Nephron progenitor cell (in vitro differentiated cells): ENCODE measurements around the gene ACTG2.

ENCODE experiments used
- DNase-seq: peaks from one replicate; pipeline ENCODE4 v3.0.0; 2021
- H3K27ac Mint-ChIP-seq: 2 replicates; pipeline ENCODE4 v1.8.0; 2021; ENCODE audit warnings: mild to moderate bottlenecking, moderate library complexity, mixed read lengths
- H3K27me3 Mint-ChIP-seq: 2 replicates; pipeline ENCODE4 v1.8.0; 2021; ENCODE audit warnings: mild to moderate bottlenecking, low read depth, mixed read lengths; ENCODE audit not compliant: poor library complexity
- H3K36me3 Mint-ChIP-seq: 2 replicates; pipeline ENCODE4 v1.8.0; 2021; ENCODE audit warnings: low read depth, mixed read lengths
- H3K4me1 Mint-ChIP-seq: 2 replicates; pipeline ENCODE4 v1.8.0; 2021; ENCODE audit warnings: mixed read lengths
- H3K4me3 Mint-ChIP-seq: 2 replicates; pipeline ENCODE4 v1.8.0; 2021; ENCODE audit warnings: mild to moderate bottlenecking, moderate library complexity, mixed read lengths
- H3K9me3 Mint-ChIP-seq: 2 replicates; pipeline ENCODE4 v1.8.0; 2021; ENCODE audit warnings: mild to moderate bottlenecking, moderate library complexity, mixed read lengths
- CTCF ChIP-seq: fragments of 200-600 bp; sonication (generic); IDR thresholded peaks from 2 replicates; pipeline ENCODE4 v1.5.0; 2021; ENCODE audit warnings: antibody characterized with exemption

The ACTG2 gene

DNA sequence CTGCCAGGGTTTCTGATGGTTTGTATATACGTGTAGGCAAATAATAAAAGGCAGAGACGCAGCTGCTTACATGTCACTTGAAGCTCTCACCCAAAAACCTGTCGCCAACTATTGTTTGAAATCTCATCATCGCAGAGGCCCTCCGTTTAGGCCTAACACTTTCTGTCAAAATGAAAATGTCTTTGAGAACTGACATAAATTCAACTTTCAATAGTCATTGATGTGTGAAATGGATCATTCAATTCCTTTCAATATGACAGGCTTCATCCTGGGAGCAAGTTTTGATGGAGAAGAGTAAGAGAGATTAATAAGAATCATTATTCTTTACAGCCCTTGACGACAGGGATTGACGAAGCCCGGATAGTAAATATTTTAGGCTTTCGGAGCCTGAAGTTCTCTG lies 2.7 kb downstream of the ACTG2 start:
- no peak for DNase-seq
- Mint-ChIP-seq H3K27me3 (peaks cover 10% of the 10 kb centered on the region), H3K4me1 (peaks cover 5% of the 10 kb centered on the region), H3K36me3 (no peaks in the 10 kb centered on the region), H3K9me3 (no peaks in the 10 kb centered on the region), H3K4me3 (no peak overlapping the region), H3K27ac (no peak overlapping the region)
- TF ChIP-seq CTCF, result no peak

DNA sequence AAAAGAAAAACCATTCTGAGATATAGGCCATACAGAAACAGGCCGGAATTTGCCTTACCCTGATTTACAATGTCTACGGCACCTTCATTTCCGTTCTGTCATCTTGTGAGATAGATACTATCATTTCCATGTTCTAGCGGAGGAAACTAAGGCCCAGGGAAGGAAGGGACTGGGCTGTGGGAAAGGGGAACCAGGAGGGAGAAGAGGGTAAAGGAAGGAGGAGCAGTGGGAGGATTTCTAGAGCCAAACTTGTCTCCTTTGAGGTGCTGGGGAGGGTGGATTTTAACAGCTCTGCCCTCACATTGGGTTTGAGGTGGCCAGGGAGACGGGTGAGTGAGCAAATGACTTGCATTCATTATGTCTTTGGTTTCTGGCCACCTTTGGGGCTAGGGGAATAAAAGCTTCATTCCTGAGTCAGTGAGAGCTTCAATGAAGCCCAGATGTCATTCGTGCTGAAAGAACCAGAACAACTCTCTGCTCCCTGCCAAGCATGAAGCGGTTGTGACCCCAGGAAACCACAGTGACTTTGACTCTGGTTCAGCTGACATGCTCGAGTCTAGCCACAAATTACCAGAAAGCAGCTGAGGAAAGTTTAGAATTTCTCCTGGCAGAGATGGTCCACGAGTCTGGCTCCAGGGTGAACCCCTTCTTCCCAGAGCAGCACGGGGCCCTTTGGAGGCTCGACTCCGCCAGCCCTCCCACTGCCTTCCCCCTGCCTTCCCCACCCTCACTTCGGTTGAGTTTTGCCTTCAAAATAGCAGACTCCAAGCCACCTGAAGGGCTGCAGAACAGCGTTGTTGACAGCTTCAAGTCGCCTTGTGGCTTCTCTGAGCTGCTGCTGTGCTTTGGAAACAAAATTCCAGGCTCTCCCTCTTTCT lies 3.8 kb downstream of the ACTG2 start:
- no peaks in the 10 kb centered on the region for H3K9me3 Mint-ChIP-seq
- TF ChIP-seq CTCF, result no peak
- H3K4me3 Mint-ChIP-seq, result no peak overlapping the region
- H3K4me1 Mint-ChIP-seq, result peaks cover 5% of the 10 kb centered on the region
- no peaks in the 10 kb centered on the region for H3K36me3 Mint-ChIP-seq
- peaks cover 13% of the 10 kb centered on the region for H3K27me3 Mint-ChIP-seq
- H3K27ac Mint-ChIP-seq, result no peak overlapping the region
- DNase-seq, result no peak

DNA sequence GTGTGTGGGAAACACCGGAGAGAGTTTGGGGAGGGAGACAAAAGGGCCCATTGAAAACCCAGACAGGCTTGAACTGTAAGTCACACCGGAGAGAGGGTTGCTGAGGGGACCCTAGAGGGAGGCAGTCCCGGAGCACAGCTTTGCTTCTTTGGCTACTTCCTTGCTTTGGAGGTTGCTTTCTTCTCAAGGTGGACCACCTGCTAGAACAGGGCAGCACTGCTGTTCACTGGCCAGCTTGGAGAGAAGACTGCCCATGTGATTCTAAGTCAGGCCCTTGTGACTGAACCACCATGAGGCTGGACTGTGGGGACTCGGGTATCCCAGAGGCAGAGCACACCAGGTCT lies 4.4 kb downstream of the ACTG2 start:
- DNase-seq, result no peak
- TF ChIP-seq CTCF, result no peak
- H3K4me3 Mint-ChIP-seq, result no peak overlapping the region
- H3K4me1 Mint-ChIP-seq, result peaks cover 5% of the 10 kb centered on the region
- no peaks in the 10 kb centered on the region for H3K9me3 Mint-ChIP-seq
- H3K27me3 Mint-ChIP-seq, result peaks cover 8% of the 10 kb centered on the region
- no peak overlapping the region for H3K27ac Mint-ChIP-seq
- H3K36me3 Mint-ChIP-seq, result no peaks in the 10 kb centered on the region

GRCh38 chr2:73897934-73898333 lies 5.1 kb downstream of the ACTG2 start:
- DNase-seq, result no peak
- no peaks in the 10 kb centered on the region for H3K9me3 Mint-ChIP-seq
- no peaks in the 10 kb centered on the region for H3K36me3 Mint-ChIP-seq
- no peak overlapping the region for H3K4me3 Mint-ChIP-seq
- peaks cover 5% of the 10 kb centered on the region for H3K4me1 Mint-ChIP-seq
- TF ChIP-seq CTCF, result no peak
- no peak overlapping the region for H3K27ac Mint-ChIP-seq
- H3K27me3 Mint-ChIP-seq, result peaks cover 8% of the 10 kb centered on the region

GRCh38 chr2:73899801-73900336 lies 7.1 kb downstream of the ACTG2 start:
- Mint-ChIP-seq H3K36me3 (no peaks in the 10 kb centered on the region), H3K27ac (no peak overlapping the region), H3K9me3 (no peaks in the 10 kb centered on the region), H3K27me3 (peaks cover 9% of the 10 kb centered on the region), H3K4me3 (no peak overlapping the region), H3K4me1 (peaks cover 5% of the 10 kb centered on the region)
- DNase-seq, result no peak
- TF ChIP-seq CTCF, result no peak

DNA sequence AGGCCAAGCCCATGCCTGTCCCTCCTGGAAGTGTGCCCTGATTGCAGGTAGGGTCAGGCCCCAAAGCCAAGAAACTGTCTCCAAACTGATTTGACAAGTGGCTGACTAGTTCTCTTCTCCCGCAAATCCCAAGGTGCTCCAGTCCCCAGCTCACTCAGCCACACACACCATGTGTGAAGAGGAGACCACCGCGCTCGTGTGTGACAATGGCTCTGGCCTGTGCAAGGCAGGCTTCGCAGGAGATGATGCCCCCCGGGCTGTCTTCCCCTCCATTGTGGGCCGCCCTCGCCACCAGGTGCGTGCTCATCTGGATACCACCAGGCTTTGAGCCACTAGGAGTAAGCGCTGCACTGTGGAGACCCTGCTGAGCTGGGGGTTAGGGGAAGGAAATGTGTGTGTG lies 8.3 kb downstream of the ACTG2 start:
- H3K27ac Mint-ChIP-seq, result no peak overlapping the region
- TF ChIP-seq CTCF, result no peak
- H3K9me3 Mint-ChIP-seq, result no peaks in the 10 kb centered on the region
- H3K36me3 Mint-ChIP-seq, result no peaks in the 10 kb centered on the region
- H3K4me3 Mint-ChIP-seq, result no peak overlapping the region
- H3K27me3 Mint-ChIP-seq, result peaks cover 9% of the 10 kb centered on the region
- peaks cover 4% of the 10 kb centered on the region for H3K4me1 Mint-ChIP-seq
- no peak for DNase-seq
